ENCODE data around the gene PAH. TPM values are rescaled to one million over a fixed set of nuclear protein-coding genes. Genes with fewer than 3 reads are reported as not detected.
"Not testable (repeated sequence)": the region's sequence is repeated elsewhere in the genome, so short reads cannot be mapped to it uniquely, and the experiment has no call there.

The PAH gene
- total and polyA plus RNA-seq, 10 donors, result 0.09 TPM; not detected in 9

DNA sequence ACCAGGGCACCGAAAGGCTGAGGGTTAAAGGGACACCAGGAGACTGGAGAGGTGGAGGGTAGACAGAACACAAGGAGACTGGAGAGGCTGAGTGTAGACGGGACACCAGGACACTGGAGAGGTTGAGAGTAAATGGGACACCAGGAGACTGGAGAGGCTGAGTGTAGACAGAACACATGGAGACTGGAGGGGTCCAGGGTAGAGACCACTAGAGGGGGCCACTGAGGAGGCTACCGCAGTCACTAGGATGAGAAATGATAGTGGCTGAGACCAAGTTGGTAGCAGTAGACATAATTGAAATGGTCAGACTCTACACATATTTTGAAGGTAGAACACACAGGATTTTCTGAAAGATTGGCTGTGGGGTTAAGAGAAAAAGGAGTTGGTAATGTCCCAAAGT lies 68.2 kb downstream of the PAH start:
- no peaks in the 10 kb centered on the region for H3K36me3 ChIP-seq
- H3K27me3 ChIP-seq (replicated peaks in 1 of 7), result peaks cover 0 to 18% (median 0%) of the 10 kb centered on the region in 7 donors
- H3K4me1 ChIP-seq, result no peaks in the 10 kb centered on the region
- DNase-seq, result no peak
- H3K27ac ChIP-seq, result no peak overlapping the region
- intact Hi-C loops (cut with DNase I; ENCODE audit: low total_unique reads), result no loop called here
- WGBS, 5 donors, result 86 to 93% (median 88%) methylated on average over 3 of the region's 3 CpGs
- H3K4me3 ChIP-seq, result no peak overlapping the region
- H3K9me3 ChIP-seq, result no peaks in the 10 kb centered on the region
- TF ChIP-seq POLR2A (IDR thresholded peaks at IDR 0.05), result no peak
- no peak for TF ChIP-seq POLR2AphosphoS5 (IDR thresholded peaks at IDR 0.05)
- no peak for TF ChIP-seq CTCF (IDR thresholded peaks at IDR 0.05 in 8 of 11, conservative IDR thresholded peaks at IDR 0.05 in 3 of 11)

DNA sequence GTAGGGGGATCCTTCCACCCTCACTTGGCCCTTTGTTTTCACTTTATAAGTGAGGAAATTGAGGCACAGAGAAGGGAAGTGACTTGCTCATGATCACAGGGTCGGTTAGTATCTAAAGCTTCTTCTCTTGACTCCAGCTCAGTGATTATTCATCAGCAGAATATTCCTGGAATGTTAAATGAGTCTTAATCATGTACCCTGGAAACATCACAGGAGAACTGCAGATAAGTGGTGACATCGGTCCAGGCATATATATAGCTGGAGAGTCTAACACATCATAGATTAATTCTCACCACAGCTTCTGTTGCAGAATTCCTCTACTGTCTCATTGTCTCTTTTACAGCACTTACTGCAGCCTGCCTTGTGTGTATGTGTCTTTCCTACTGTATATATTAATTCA lies 69.9 kb downstream of the PAH start:
- intact Hi-C loops (cut with DNase I; ENCODE audit: low total_unique reads), result no loop called here
- no peak for DNase-seq
- no peaks in the 10 kb centered on the region for H3K36me3 ChIP-seq
- 66 to 85% (median 80%) methylated on average over 2 of the region's 2 CpGs for WGBS, 5 donors
- TF ChIP-seq POLR2A (IDR thresholded peaks at IDR 0.05) (no peak), POLR2AphosphoS5 (IDR thresholded peaks at IDR 0.05) (no peak), CTCF (IDR thresholded peaks at IDR 0.05 in 8 of 11, conservative IDR thresholded peaks at IDR 0.05 in 3 of 11) (no peak)
- H3K9me3 ChIP-seq, result no peaks in the 10 kb centered on the region
- no peak overlapping the region for H3K4me3 ChIP-seq
- H3K4me1 ChIP-seq, result no peaks in the 10 kb centered on the region
- H3K27ac ChIP-seq, result no peak overlapping the region
- H3K27me3 ChIP-seq (replicated peaks in 1 of 7), result peaks cover 0 to 13% (median 0%) of the 10 kb centered on the region in 7 donors

DNA sequence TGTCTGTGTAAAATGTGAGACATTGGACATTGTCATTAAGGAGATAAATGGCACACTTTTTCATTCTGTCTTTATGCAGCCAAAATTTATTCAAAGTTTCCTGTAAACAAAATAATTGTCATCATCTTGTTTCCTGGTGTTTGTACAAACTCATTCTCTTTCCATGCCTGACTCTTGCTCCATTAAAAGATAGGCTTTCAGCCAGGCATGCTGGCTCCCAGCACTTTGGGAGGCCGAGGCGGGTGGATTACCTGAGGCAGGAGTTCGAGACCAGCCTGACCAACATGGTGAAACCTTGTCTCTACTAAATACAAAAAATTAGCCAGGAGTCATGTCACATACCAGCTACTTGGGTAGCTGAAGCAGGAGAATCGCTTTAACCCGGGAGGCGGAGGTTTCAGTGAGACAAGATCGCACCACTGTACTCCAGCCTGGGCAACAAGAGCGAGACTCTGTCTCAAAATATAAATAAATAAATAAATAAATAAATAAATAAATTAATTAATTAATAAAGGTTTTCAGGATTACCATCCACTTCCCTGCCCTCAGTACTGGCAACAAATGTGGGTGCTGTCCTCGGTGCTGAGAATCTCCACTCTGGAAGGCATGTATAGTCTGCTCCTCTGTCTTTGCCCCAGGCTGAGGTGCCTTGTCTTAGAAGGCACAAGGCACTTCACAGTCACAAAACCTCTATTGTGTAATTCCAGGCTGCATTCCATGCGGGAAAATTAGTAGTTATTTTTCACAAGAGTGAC lies 83.2 kb downstream of the PAH start:
- H3K4me3 ChIP-seq, result no peak overlapping the region

GRCh38 chr12:102832826-102833225 lies 84.2 kb downstream of the PAH start:
- WGBS, 5 donors, result 78 to 90% (median 82%) methylated on average over 19 to 24 of the region's 24 CpGs
- H3K4me1 ChIP-seq; H3K9me3 ChIP-seq; H3K36me3 ChIP-seq; DNase-seq; H3K27me3 ChIP-seq (replicated peaks in 1 of 7); intact Hi-C loops (cut with DNase I; ENCODE audit: low total_unique reads); H3K27ac ChIP-seq; H3K4me3 ChIP-seq: not testable (repeated sequence)

More for the DNA sequence above, 83.2 kb downstream of the PAH start:
- no peaks in the 10 kb centered on the region for H3K36me3 ChIP-seq
- peaks cover 0 to under 1% (median 0%) of the 10 kb centered on the region in 7 donors for H3K27me3 ChIP-seq (replicated peaks in 1 of 7)
- WGBS, 5 donors, result 75 to 82% (median 76%) methylated on average over 10 of the region's 10 CpGs
- intact Hi-C loops (cut with DNase I; ENCODE audit: low total_unique reads), result no loop called here
- H3K27ac ChIP-seq, result no peak overlapping the region
- H3K9me3 ChIP-seq, result no peaks in the 10 kb centered on the region
- DNase-seq, result no peak
- no peaks in the 10 kb centered on the region for H3K4me1 ChIP-seq
- TF ChIP-seq POLR2AphosphoS5 (IDR thresholded peaks at IDR 0.05), result no peak
- no peak for TF ChIP-seq CTCF (IDR thresholded peaks at IDR 0.05 in 8 of 11, conservative IDR thresholded peaks at IDR 0.05 in 3 of 11)
- TF ChIP-seq POLR2A (IDR thresholded peaks at IDR 0.05), result no peak
